VCaP (cell line): Measurements from ENCODE around the gene PAQR4.
A peak's percentile ranks its signal among the peaks of the same experiment; 100 is the strongest.
"Not testable (repeated sequence)": the region's sequence is repeated elsewhere in the genome, so short reads cannot be mapped to it uniquely, and the experiment has no call there.

Source experiments
- H3K27ac ChIP-seq: fragments of 450-650 bp; 2 replicates; pipeline ENCODE4 v1.5.1; 2017
- TF ChIP-seq, protein P1 (sequence below): fragments of 450-650 bp; conservative IDR thresholded peaks from 2 replicates; pipeline ENCODE4 v1.5.1; 2017; ENCODE audit warnings: mild to moderate bottlenecking, moderate library complexity

The PAQR4 gene

DNA sequence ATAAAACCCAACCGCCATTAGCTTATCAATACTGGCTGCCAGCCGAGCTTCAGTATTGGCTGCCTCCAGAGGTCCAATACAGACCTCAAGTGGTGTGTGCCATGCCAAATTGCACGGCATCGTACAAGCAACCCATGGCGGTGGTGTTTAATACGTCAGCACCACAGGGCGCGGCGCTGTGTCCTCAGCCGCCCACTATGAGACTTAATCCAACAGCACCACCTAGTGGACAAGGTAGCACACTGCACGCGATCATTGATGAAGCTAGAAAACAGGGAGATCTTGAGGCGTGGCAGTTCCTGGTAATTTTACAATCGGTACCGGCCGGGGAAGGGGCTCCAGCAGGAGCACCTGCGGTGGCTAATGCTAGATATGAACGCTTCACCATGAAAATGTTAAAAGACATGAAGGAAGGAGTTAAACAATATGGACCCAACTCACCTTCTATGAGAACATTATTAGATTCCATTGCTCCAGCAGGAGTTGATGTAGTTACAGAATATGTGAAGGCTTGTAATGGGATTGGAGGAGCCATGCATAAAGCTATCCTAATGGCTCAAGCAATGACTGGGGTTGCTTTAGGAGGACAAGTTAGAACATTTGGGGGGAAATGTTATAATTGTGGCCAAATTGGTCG, 42.0 kb upstream of the PAQR4 start:
- peak overlapping the region; percentile 62; the same call in 1 of the 2 replicates for H3K27ac ChIP-seq
- TF ChIP-seq, protein P1, sequence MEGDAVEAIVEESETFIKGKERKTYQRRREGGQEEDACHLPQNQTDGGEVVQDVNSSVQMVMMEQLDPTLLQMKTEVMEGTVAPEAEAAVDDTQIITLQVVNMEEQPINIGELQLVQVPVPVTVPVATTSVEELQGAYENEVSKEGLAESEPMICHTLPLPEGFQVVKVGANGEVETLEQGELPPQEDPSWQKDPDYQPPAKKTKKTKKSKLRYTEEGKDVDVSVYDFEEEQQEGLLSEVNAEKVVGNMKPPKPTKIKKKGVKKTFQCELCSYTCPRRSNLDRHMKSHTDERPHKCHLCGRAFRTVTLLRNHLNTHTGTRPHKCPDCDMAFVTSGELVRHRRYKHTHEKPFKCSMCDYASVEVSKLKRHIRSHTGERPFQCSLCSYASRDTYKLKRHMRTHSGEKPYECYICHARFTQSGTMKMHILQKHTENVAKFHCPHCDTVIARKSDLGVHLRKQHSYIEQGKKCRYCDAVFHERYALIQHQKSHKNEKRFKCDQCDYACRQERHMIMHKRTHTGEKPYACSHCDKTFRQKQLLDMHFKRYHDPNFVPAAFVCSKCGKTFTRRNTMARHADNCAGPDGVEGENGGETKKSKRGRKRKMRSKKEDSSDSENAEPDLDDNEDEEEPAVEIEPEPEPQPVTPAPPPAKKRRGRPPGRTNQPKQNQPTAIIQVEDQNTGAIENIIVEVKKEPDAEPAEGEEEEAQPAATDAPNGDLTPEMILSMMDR, result peak; percentile 86

- H3K27ac ChIP-seq, result peak overlapping the region; percentile 62
Measured at GRCh38 chr16:2928151-2928550, 41.0 kb upstream of the PAQR4 start.

GRCh38 chr16:2928796-2929195, 40.4 kb upstream of the PAQR4 start:
- H3K27ac ChIP-seq, result peak overlapping the region; percentile 62
- TF ChIP-seq, protein P1, result no peak

DNA sequence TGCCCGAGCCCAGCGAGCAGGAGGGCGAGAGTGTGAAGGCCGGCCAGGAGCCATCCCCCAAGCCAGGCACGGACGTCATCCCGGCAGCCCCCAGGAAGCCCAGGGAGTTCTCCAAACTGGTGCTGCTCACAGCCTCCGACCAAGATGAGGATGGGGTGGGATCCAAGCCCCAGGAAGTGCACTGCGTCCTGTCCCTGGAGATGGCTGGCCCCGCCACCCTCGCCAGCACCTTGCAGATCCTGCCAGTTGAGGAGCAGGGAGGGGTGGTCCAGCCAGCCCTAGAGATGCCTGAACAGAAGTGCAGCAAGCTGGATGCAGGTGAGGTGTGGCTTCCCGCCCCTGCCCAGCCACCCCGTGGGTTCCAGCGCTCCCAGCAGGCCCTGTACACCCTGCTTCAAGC, 39.5 kb upstream of the PAQR4 start:
- TF ChIP-seq, protein P1, result no peak
- no peak overlapping the region for H3K27ac ChIP-seq

GRCh38 chr16:2930236-2930635, 38.9 kb upstream of the PAQR4 start:
- H3K27ac ChIP-seq, result no peak overlapping the region
- TF ChIP-seq, protein P1, result no peak

DNA sequence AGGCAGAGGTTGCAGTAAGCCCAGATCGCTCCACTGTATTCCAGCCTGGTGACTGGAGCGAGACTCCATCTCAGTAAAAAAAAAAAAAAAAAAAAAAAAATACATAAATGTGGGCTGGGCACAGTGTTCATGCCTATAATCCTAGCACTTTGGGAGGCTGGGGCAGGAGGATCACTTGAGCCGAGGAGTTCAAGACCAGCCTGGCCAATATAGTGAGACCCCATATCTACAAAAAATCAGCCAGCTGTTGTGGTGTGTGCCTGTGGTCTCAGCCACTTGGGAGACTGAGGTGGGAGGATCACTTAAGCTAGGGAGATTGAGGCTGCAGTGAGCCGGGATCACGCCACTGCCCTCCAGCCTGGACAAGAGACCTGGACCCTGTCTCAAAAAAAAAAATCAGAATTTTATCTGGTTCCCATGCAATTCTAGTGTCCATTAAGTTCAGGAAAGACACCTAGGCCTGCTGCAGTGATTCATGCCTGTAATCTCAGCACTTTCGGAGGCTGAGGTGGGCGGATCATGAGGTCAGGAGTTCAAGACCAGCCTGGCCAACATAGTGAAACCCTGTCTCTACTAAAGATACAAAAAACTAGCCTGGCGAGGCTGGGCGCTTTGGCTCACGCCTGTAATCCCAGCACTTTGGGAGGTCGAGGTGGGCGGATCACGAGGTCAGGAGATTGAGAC, 37.8 kb upstream of the PAQR4 start:
- H3K27ac ChIP-seq, result not testable (repeated sequence)

- TF ChIP-seq, protein P1, result no peak
- no peak overlapping the region for H3K27ac ChIP-seq
Measured at GRCh38 chr16:2933136-2933535, 36.0 kb upstream of the PAQR4 start.

- TF ChIP-seq, protein P1, result no peak
- H3K27ac ChIP-seq, result no peak overlapping the region
Measured at GRCh38 chr16:2933701-2934100, 35.4 kb upstream of the PAQR4 start.
